Measurements from ENCODE around the gene CDYL. TPM values are rescaled to one million over a fixed set of nuclear protein-coding genes. Genes with fewer than 3 reads are reported as not detected.

The CDYL gene
- polyA plus RNA-seq, 1 experiment: 26.6 TPM

DNA sequence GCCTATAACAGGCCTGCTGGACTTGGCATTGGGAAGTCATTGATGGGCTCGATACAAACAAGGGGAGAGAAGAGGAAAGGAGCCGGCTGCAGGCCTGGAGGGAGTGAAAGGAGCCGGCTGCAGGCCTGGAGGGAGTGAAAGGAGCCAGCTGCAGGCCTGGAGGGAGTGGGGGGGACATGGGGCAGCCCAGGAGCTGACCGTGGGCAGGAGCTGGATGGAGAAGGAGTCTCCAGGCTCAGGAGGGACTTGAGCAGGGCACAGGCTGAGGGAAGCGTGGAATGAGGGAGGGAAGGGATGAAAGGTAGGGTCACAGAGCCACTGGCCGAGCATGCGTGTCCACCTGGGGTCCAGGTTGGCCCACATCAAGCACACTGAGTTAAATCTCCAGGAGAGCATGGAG, 195.6 kb downstream of the CDYL start:
- ChIA-PET POLR2A (interaction anchor here (0.7 kb wide), 1 partner anchor 113 kb away, joined by 3 read pairs; the partner anchor contains the start of gene PPP1R3G), CTCF (interaction anchor here (1.0 kb wide), 1 partner anchor 31 kb away, joined by 6 read pairs; no protein-coding TSS in a partner anchor)

GRCh38 chr6:4972438-4972837, 196.2 kb downstream of the CDYL start:
- H3K9me3 ChIP-seq (ENCODE audit: control insufficient read depth, insufficient read depth, low read length): no peaks in the 10 kb centered on the region; the same call in 1 of the 2 replicates
- no peak for TF ChIP-seq CTCF (IDR thresholded peaks at IDR 0.05; ENCODE audit: low read depth, low read length)
- ChIA-PET POLR2A (interaction anchor here (0.7 kb wide), 1 partner anchor 113 kb away, joined by 3 read pairs; the partner anchor contains the start of gene PPP1R3G), CTCF (interaction anchor here (1.0 kb wide), 1 partner anchor 31 kb away, joined by 6 read pairs; no protein-coding TSS in a partner anchor)
- peaks cover 5% of the 10 kb centered on the region for H3K27me3 ChIP-seq (ENCODE audit: control insufficient read depth, insufficient read depth, low read length)
- no peak for DNase-seq (ENCODE audit: low read depth, low spot score)
- H3K27ac ChIP-seq (ENCODE audit: low read depth, low read length): no peak overlapping the region
- no peak overlapping the region for H3K4me3 ChIP-seq (ENCODE audit: low read depth, low read length)

More for the DNA sequence above, 195.6 kb downstream of the CDYL start:
- H3K27ac ChIP-seq (ENCODE audit: low read depth, low read length): no peak overlapping the region
- H3K27me3 ChIP-seq (ENCODE audit: control insufficient read depth, insufficient read depth, low read length): peaks cover 5% of the 10 kb centered on the region
- TF ChIP-seq CTCF (IDR thresholded peaks at IDR 0.05; ENCODE audit: low read depth, low read length): no peak
- no peaks in the 10 kb centered on the region; the same call in 1 of the 2 replicates for H3K9me3 ChIP-seq (ENCODE audit: control insufficient read depth, insufficient read depth, low read length)
- H3K4me3 ChIP-seq (ENCODE audit: low read depth, low read length): no peak overlapping the region
- DNase-seq (ENCODE audit: low read depth, low spot score): no peak

GRCh38 chr6:4973415-4973814, 197.2 kb downstream of the CDYL start:
- no peak overlapping the region for H3K27ac ChIP-seq (ENCODE audit: low read depth, low read length)
- CTCF ChIA-PET: interaction anchor here (2.4 kb wide), 1 partner anchor 30 kb away, joined by 12 read pairs; the partner anchor contains the start of gene RPP40
- no peak for DNase-seq (ENCODE audit: low read depth, low spot score)

DNA sequence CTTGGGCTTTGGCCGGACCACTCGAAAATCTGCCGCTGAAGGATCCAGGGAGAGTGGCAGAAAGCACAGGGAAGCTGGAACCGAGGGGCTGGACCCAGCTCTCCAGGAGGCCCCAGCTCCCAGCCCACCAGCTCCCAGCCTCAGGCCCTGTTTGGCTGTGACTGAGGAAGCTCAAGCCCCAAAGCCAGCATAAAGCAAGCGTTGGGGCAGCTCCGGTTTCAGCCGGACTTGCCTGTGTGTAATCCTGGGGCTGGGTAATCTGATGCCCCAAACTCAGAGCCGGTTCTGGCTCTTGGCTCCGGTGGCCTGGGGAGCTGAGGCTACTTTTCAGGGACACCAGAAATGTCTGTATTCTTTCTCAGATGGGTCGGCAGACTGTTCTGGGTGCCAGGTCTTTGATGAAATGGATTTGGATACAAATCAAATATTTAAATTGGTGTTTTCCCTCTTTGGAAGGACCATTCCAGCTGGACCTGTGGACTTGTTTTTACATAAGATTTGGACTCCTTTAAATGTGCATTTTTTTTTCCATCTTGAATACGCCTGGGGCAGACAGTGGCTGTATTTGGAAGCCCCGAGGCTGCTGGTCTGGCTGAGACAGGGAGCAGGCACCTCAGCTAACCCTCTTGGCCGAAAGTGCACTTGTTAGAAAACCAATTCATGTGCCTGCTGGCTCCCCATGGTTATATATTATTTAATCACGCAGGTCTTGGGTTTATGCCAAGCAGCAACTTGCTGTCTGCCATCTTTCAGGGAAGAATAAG, 198.0 kb downstream of the CDYL start:
- DNase-seq (ENCODE audit: low read depth, low spot score): peak; percentile 37
- H3K27ac ChIP-seq (ENCODE audit: low read depth, low read length): peak overlapping the region; percentile 49
- no peak for TF ChIP-seq CTCF (IDR thresholded peaks at IDR 0.05; ENCODE audit: low read depth, low read length)
- CTCF ChIA-PET: interaction anchor here (0.6 to 2.4 kb wide), 2 partner anchors 30 to 537 kb away, joined by 4 to 12 read pairs; partner anchors contain the start of gene RPP40
- H3K9me3 ChIP-seq (ENCODE audit: control insufficient read depth, insufficient read depth, low read length): peaks cover 6% of the 10 kb centered on the region
- H3K4me3 ChIP-seq (ENCODE audit: low read depth, low read length): no peak overlapping the region
- H3K27me3 ChIP-seq (ENCODE audit: control insufficient read depth, insufficient read depth, low read length): peaks cover 5% of the 10 kb centered on the region
- POLR2A ChIA-PET: interaction anchor here (1.0 kb wide), 1 partner anchor 29 kb away, joined by 5 read pairs; the partner anchor contains the start of gene RPP40

More at GRCh38 chr6:4973415-4973814, 197.2 kb downstream of the CDYL start:
- no peak for TF ChIP-seq CTCF (IDR thresholded peaks at IDR 0.05; ENCODE audit: low read depth, low read length)
- Histone ChIP-seq H3K27me3 (ENCODE audit: control insufficient read depth, insufficient read depth, low read length) (peaks cover 5% of the 10 kb centered on the region), H3K4me3 (ENCODE audit: low read depth, low read length) (no peak overlapping the region), H3K9me3 (ENCODE audit: control insufficient read depth, insufficient read depth, low read length) (peaks cover 3% of the 10 kb centered on the region)
- POLR2A ChIA-PET: interaction anchor here (1.0 kb wide), 1 partner anchor 30 kb away, joined by 5 read pairs; the partner anchor contains the start of gene RPP40

GRCh38 chr6:4974962-4975361, 198.8 kb downstream of the CDYL start:
- H3K27ac ChIP-seq (ENCODE audit: low read depth, low read length): no peak overlapping the region
- peaks cover 2% of the 10 kb centered on the region for H3K27me3 ChIP-seq (ENCODE audit: control insufficient read depth, insufficient read depth, low read length)
- TF ChIP-seq CTCF (IDR thresholded peaks at IDR 0.05; ENCODE audit: low read depth, low read length): no peak
- H3K4me3 ChIP-seq (ENCODE audit: low read depth, low read length): no peak overlapping the region
- no peak for DNase-seq (ENCODE audit: low read depth, low spot score)
- ChIA-PET POLR2A (no interaction called here), CTCF (interaction anchor here (2.4 kb wide), 1 partner anchor 29 kb away, joined by 12 read pairs; the partner anchor contains the start of gene RPP40)
- peaks cover 10% of the 10 kb centered on the region for H3K9me3 ChIP-seq (ENCODE audit: control insufficient read depth, insufficient read depth, low read length)

Measured in AG04450 (cell line).